PFSK-1 (cell line): ENCODE measurements around the gene NUCB1.

Source experiments
- FOXP2 ChIP-seq: optimal IDR thresholded peaks from 2 replicates; pipeline ENCODE3; 2011; ENCODE audit warnings: borderline replicate concordance, control low read depth, inconsistent platforms; ENCODE audit not compliant: insufficient read depth; ENCODE audit errors: extremely low read length, extremely low read depth
- POLR2AphosphoS5 ChIP-seq: IDR thresholded peaks from 2 replicates; pipeline ENCODE4 v1.6.1; 2012; ENCODE audit warnings: low read depth, mild to moderate bottlenecking, control low read depth, low read length, moderate library complexity
- REST ChIP-seq, 2 experiments: IDR thresholded peaks; 2 replicates each; pipeline versions ENCODE4 v1.6.1 to v1.8.0; 2011 to 2012; ENCODE audit warnings: low read depth in 2 of 2, low read length in 2 of 2, control low read depth in 1 of 2, inconsistent platforms in 1 of 2, mild to moderate bottlenecking in 1 of 2, moderate library complexity in 1 of 2; ENCODE audit not compliant: insufficient read depth in 1 of 2
- SIN3A ChIP-seq: IDR thresholded peaks from 2 replicates; pipeline ENCODE4 v1.6.1; 2012; ENCODE audit warnings: mild to moderate bottlenecking, low read length, moderate library complexity, borderline replicate concordance; ENCODE audit not compliant: insufficient read depth
- TAF1 ChIP-seq: IDR thresholded peaks from 2 replicates; pipeline ENCODE4 v1.6.1; 2012; ENCODE audit warnings: low read length, control low read depth, borderline replicate concordance; ENCODE audit not compliant: insufficient read depth

The NUCB1 gene

GRCh38 chr19:48897181-48897580, 2.9 kb upstream of the NUCB1 start:
- no peak for TF ChIP-seq TAF1
- no peak for TF ChIP-seq SIN3A
- no peak for TF ChIP-seq POLR2AphosphoS5

GRCh38 chr19:48900477-48901406, 630 bp downstream of the NUCB1 start:
- TF ChIP-seq FOXP2 (no peak), POLR2AphosphoS5 (no peak), REST (IDR thresholded peaks at IDR 0.05; ENCODE audit: insufficient read depth in 1 of 2, low read depth in 2 of 2, low read length in 2 of 2) (no peak), SIN3A (no peak), TAF1 (no peak)

GRCh38 chr19:48905664-48906063, 5.6 kb downstream of the NUCB1 start:
- no peak for TF ChIP-seq SIN3A
- no peak for TF ChIP-seq POLR2AphosphoS5
- no peak for TF ChIP-seq TAF1
- no peak for TF ChIP-seq REST (IDR thresholded peaks at IDR 0.05; ENCODE audit: insufficient read depth in 1 of 2, low read depth in 2 of 2, low read length in 2 of 2)
- no peak for TF ChIP-seq FOXP2

- TF ChIP-seq FOXP2 = no peak
- TF ChIP-seq POLR2AphosphoS5 = no peak
- TF ChIP-seq TAF1 = no peak
- TF ChIP-seq REST (IDR thresholded peaks at IDR 0.05; ENCODE audit: insufficient read depth in 1 of 2, low read depth in 2 of 2, low read length in 2 of 2) = no peak
- no peak for TF ChIP-seq SIN3A
Observed at GRCh38 chr19:48906324-48906723, 6.2 kb downstream of the NUCB1 start.

- TF ChIP-seq TAF1 (no peak), FOXP2 (no peak), POLR2AphosphoS5 (no peak), REST (IDR thresholded peaks at IDR 0.05; ENCODE audit: insufficient read depth in 1 of 2, low read depth in 2 of 2, low read length in 2 of 2) (no peak), SIN3A (no peak)
Observed at GRCh38 chr19:48907671-48908070, 7.6 kb downstream of the NUCB1 start.
